ENCODE data around the gene MARS1.

GRCh38 chr12:57500213-57500612, 12.3 kb downstream of the MARS1 start:
- no peak for TF ChIP-seq CTCF (IDR thresholded peaks at IDR 0.05)
- no peak for TF ChIP-seq POLR2A (IDR thresholded peaks at IDR 0.05)

Measured in esophagus squamous epithelium (tissue), 4 donors.